Measurements from ENCODE around the gene TMEM30A. TPM values are rescaled to one million over a fixed set of nuclear protein-coding genes. Genes with fewer than 3 reads are reported as not detected.
A peak's percentile ranks its signal among the peaks of the same experiment; 100 is the strongest.

TMEM30A gene
- total and polyA plus RNA-seq, 12 donors, result 28.7 to 68.0 (median 51.0) TPM

GRCh38 chr6:75305573-75305972 is 21.0 kb upstream of the TMEM30A start:
- WGBS, 2 donors, result 68 to 78% methylated on average over 5 of the region's 5 CpGs
- peak in 1 of 8 donors; percentile 22 for ATAC-seq

GRCh38 chr6:75302280-75302679 is 17.7 kb upstream of the TMEM30A start:
- intact Hi-C loops (cut with DNase I), result loop anchor here in 6 of 10 donors (5.0 to 10.0 kb wide), 5 partner anchors 45 to 225 kb away; no protein-coding TSS in a partner anchor
- Histone ChIP-seq H3K27ac (no peak overlapping the region), H3K9me3 (peaks cover 0 to 4% (median 0%) of the 10 kb centered on the region in 11 donors), H3K36me3 (peaks cover 0 to 18% (median 0%) of the 10 kb centered on the region in 9 donors), H3K4me3 (no peak overlapping the region), H3K4me1 (peaks cover 0 to 36% (median 27%) of the 10 kb centered on the region in 9 donors), H3K27me3 (no peaks in the 10 kb centered on the region)
- TF ChIP-seq CTCF (IDR thresholded peaks at IDR 0.05), result no peak
- ATAC-seq (peak in 1 of 8 donors; percentile 22), DNase-seq (no peak)
- WGBS, 2 donors, result 96% methylated on average over 3 of the region's 3 CpGs

More at GRCh38 chr6:75305573-75305972, 21.0 kb upstream of the TMEM30A start:
- no peak for DNase-seq
- intact Hi-C loops (cut with DNase I), result loop anchor here in 2 of 10 donors (5.0 to 10.0 kb wide), 2 partner anchors 37 to 199 kb away; no protein-coding TSS in a partner anchor
- Histone ChIP-seq H3K27ac (no peak overlapping the region), H3K27me3 (peaks cover 0 to 7% (median 0%) of the 10 kb centered on the region in 7 donors), H3K36me3 (peaks cover 0 to 35% (median 0%) of the 10 kb centered on the region in 9 donors), H3K4me3 (no peak overlapping the region), H3K9me3 (peaks cover 0 to 4% (median 0%) of the 10 kb centered on the region in 11 donors), H3K4me1 (peaks cover 0 to 21% (median 12%) of the 10 kb centered on the region in 9 donors)
- no peak for TF ChIP-seq CTCF (IDR thresholded peaks at IDR 0.05)

- intact Hi-C loops (cut with DNase I), result loop anchor here in 6 of 10 donors (5.0 to 10.0 kb wide), 5 partner anchors 46 to 226 kb away; no protein-coding TSS in a partner anchor
- TF ChIP-seq CTCF (IDR thresholded peaks at IDR 0.05), result no peak
- Histone ChIP-seq H3K9me3 (peaks cover 0 to 4% (median 0%) of the 10 kb centered on the region in 11 donors), H3K27ac (no peak overlapping the region), H3K4me3 (no peak overlapping the region), H3K36me3 (peaks cover 0 to 18% (median 0%) of the 10 kb centered on the region in 9 donors), H3K27me3 (no peaks in the 10 kb centered on the region), H3K4me1 (peaks cover 0 to 34% (median 27%) of the 10 kb centered on the region in 9 donors)
- no peak for ATAC-seq
- DNase-seq, result no peak
Observed at GRCh38 chr6:75301537-75301936, 16.9 kb upstream of the TMEM30A start.

- Histone ChIP-seq H3K4me3 (no peak overlapping the region), H3K4me1 (peaks cover 0 to 30% (median 22%) of the 10 kb centered on the region in 9 donors), H3K27ac (peak overlapping the region in 1 of 10 donors; percentile 10), H3K36me3 (peaks cover 0 to 18% (median 0%) of the 10 kb centered on the region in 9 donors), H3K27me3 (no peaks in the 10 kb centered on the region), H3K9me3 (peaks cover 0 to 4% (median 0%) of the 10 kb centered on the region in 11 donors)
- intact Hi-C loops (cut with DNase I), result loop anchor here in 6 of 10 donors (5.0 to 10.0 kb wide), 5 partner anchors 46 to 226 kb away; no protein-coding TSS in a partner anchor
- TF ChIP-seq CTCF (IDR thresholded peaks at IDR 0.05), result no peak
- 93 to 97% methylated on average over 2 of the region's 2 CpGs for WGBS, 2 donors
- DNase-seq (no peak), ATAC-seq (no peak)
Observed at GRCh38 chr6:75301088-75301487, 16.5 kb upstream of the TMEM30A start.

Measured in heart right ventricle (tissue), 16 donors.